Left lung (tissue), 10 donors: ENCODE results near the gene TYRP1. TPM values are rescaled to one million over a fixed set of nuclear protein-coding genes. Genes with fewer than 3 reads are reported as not detected.

Experiments used
- ATAC-seq: fragments of 200-7000 bp; cut with Tn5 transposase; one replicate; pipeline ENCODE4 v1.9.1; 2020; ENCODE audit warnings: moderate library complexity
- DNase-seq, 4 donors: peaks; one replicate each; pipeline ENCODE4 v3.0.0-alpha.2; 2013 to 2020
- H3K27ac ChIP-seq, 2 donors: fragments of 200-600 bp; sonication (generic) in 1 of 2; one replicate each; pipeline versions ENCODE4 v1.5.0 to v1.8.0; 2020 to 2021
- H3K27me3 ChIP-seq, 2 donors: fragments of 200-600 bp; sonication (generic) in 1 of 2; one replicate each; pipeline versions ENCODE4 v1.5.0 to v1.8.0; 2020 to 2021
- H3K36me3 ChIP-seq, 2 donors: fragments of 200-600 bp; sonication (generic) in 1 of 2; one replicate each; pipeline versions ENCODE4 v1.5.0 to v1.8.0; 2020 to 2021
- H3K4me1 ChIP-seq, 2 donors: fragments of 200-600 bp; one replicate each; pipeline ENCODE4 v1.8.0; 2021
- H3K4me3 ChIP-seq, 2 donors: fragments of 200-600 bp; sonication (generic) in 1 of 2; one replicate each; pipeline versions ENCODE4 v1.5.0 to v1.8.0; 2020 to 2021; ENCODE audit warnings: mild to moderate bottlenecking in 1 of 2
- H3K9me3 ChIP-seq, 2 donors: fragments of 200-600 bp; sonication (generic) in 1 of 2; one replicate each; pipeline versions ENCODE4 v1.5.0 to v1.8.0; 2020 to 2021
- intact Hi-C, 2 donors: fragments of 100-400 bp; cut with DNase I; formaldehyde crosslinking; loops; one replicate each; pipeline versions ENCODE4 v1.11.2 to v1.14.2; 2022
- polyA plus RNA-seq, 6 donors: library from polyadenylated mRNA; unstranded; fragments of 120-200 nt; gene quantifications; one replicate each; pipeline ENCODE4 v1.2.1, GENCODE V29; 2013; ENCODE audit not compliant: insufficient read length in 6 of 6
- total RNA-seq, 2 donors: library from RNA; stranded (reverse); fragmentation: NEBNext Ultra II Directional; extraction: Animal tissue kit (Norgen Biotek cat#: 25700); gene quantifications; one replicate each; pipeline ENCODE4 v1.2.1, GENCODE V29; 2021
- TF ChIP-seq, protein P1 (sequence below), 2 donors: fragments of 200-600 bp; sonication (generic) in 1 of 2; IDR thresholded peaks; one replicate each; pipeline versions ENCODE4 v1.5.0 to v1.8.0; 2021; ENCODE audit warnings: antibody characterized with exemption in 2 of 2
- donor health status: DM: no; HTN: yes; CAD: no.
- donor health status: DM: no; HTN: no; CAD: no.

TYRP1 gene
- total and polyA plus RNA-seq, 8 donors: 3.1 to 10.9 (median 8.0) TPM

DNA sequence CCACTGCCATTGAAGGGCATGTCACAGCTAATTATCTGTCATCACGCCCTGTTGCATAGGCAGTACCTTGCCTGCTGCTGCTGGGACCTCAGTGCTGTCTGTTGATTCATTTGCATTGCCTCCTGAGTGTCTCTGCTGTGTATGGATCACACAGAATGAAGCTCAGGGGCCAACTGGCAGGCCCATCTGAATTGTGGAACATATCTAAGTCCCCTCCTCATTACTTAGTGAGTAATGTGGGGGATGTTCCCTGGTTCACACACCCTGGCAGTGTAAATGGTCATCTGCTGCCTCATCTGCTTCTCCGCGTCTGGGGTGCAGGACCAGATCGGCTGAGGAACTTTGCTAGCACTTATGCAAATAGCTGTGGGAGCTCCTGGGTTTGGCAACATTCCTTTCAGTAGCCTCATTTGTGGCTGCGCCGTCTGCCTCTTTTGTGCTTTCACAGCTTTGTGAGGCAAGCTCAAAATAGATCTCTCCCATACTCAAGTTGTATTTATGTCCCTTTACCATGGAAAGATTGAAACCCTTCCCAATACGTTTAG, 25.4 kb downstream of the TYRP1 start:
- TF ChIP-seq, protein P1, sequence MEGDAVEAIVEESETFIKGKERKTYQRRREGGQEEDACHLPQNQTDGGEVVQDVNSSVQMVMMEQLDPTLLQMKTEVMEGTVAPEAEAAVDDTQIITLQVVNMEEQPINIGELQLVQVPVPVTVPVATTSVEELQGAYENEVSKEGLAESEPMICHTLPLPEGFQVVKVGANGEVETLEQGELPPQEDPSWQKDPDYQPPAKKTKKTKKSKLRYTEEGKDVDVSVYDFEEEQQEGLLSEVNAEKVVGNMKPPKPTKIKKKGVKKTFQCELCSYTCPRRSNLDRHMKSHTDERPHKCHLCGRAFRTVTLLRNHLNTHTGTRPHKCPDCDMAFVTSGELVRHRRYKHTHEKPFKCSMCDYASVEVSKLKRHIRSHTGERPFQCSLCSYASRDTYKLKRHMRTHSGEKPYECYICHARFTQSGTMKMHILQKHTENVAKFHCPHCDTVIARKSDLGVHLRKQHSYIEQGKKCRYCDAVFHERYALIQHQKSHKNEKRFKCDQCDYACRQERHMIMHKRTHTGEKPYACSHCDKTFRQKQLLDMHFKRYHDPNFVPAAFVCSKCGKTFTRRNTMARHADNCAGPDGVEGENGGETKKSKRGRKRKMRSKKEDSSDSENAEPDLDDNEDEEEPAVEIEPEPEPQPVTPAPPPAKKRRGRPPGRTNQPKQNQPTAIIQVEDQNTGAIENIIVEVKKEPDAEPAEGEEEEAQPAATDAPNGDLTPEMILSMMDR (IDR thresholded peaks at IDR 0.05): no peak
- Histone ChIP-seq H3K36me3 (no peaks in the 10 kb centered on the region), H3K27ac (no peak overlapping the region), H3K4me3 (no peak overlapping the region), H3K4me1 (no peaks in the 10 kb centered on the region), H3K9me3 (no peaks in the 10 kb centered on the region), H3K27me3 (no peaks in the 10 kb centered on the region)
- peak in 2 of 4 donors; percentile 31 to 35 for DNase-seq
- intact Hi-C loops: no loop called here
- peak; percentile 68 for ATAC-seq

DNA sequence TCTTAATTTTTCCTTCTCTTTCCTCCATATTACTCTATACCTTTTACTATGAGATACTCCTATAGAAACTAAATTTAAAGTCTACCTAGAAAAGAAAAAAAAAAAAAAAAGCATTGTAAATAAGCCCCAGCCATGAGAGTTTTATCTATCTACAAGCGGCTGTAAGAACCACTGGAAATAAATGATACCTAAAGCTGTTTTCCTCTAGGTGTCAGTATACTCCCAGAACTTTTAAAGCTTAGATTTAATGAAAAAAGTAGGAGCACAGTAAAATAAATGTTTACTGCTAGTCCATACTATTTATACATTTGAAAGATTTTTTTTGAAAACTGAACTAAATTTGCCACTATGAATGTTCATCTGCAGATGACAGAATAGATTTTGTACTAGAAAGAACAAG, 26.2 kb downstream of the TYRP1 start:
- TF ChIP-seq, protein P1 (IDR thresholded peaks at IDR 0.05): no peak
- DNase-seq: peak in 1 of 4 donors; percentile 51
- H3K9me3 ChIP-seq: no peaks in the 10 kb centered on the region
- H3K36me3 ChIP-seq: no peaks in the 10 kb centered on the region
- H3K27me3 ChIP-seq: no peaks in the 10 kb centered on the region
- no peak overlapping the region for H3K27ac ChIP-seq
- intact Hi-C loops: no loop called here
- ATAC-seq: peak; percentile 75
- no peaks in the 10 kb centered on the region for H3K4me1 ChIP-seq
- no peak overlapping the region for H3K4me3 ChIP-seq

DNA sequence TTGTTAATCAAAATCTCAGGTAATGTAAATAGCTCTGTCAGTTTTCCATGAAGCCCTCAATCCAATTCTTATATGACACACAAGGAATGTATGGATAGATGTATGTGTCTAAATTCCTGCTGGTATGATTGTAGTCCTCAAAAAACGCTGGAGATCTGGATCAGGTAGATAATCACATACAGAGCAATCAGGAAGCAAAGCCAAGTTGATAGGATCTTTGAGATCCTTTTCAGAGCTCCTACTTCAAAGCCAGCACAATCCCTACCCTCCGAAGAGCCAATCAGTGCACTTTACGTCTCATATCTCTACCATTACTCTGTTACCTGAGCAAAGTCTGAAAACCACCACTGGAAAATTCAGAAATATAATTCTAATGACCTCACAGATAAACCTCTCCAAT, 27.4 kb downstream of the TYRP1 start:
- Histone ChIP-seq H3K27ac (no peak overlapping the region), H3K4me1 (no peaks in the 10 kb centered on the region), H3K4me3 (no peak overlapping the region), H3K27me3 (no peaks in the 10 kb centered on the region), H3K9me3 (no peaks in the 10 kb centered on the region), H3K36me3 (no peaks in the 10 kb centered on the region)
- ATAC-seq (no peak), DNase-seq (no peak)
- TF ChIP-seq, protein P1 (IDR thresholded peaks at IDR 0.05): no peak
- intact Hi-C loops: loop anchor here in 1 of 2 donors (5.0 to 10.0 kb wide), 2 partner anchors 164 to 367 kb away; no protein-coding TSS in a partner anchor

DNA sequence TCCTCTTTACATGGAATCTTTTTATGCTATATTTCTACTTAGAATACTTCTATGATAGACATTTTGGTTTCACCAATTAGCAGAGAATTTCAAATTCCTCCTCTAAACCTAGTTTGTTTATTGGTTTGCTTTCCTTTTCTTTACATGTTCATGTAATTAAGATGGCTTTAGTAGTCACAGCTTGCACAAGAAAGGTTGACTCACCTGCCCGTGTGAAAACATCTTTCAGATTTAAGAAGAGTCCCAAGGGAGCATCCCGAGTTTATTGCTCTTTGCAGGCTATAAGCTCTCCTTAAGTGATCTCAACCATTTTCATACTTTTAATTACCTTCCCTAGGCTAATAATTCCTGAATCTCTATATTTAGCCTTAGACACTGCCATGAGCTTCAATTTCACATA, 28.9 kb downstream of the TYRP1 start:
- intact Hi-C loops: loop anchor here in 1 of 2 donors (5.0 to 10.0 kb wide), 2 partner anchors 163 to 365 kb away; no protein-coding TSS in a partner anchor
- Histone ChIP-seq H3K9me3 (no peaks in the 10 kb centered on the region), H3K27me3 (no peaks in the 10 kb centered on the region), H3K4me1 (no peaks in the 10 kb centered on the region), H3K36me3 (no peaks in the 10 kb centered on the region), H3K4me3 (no peak overlapping the region), H3K27ac (no peak overlapping the region)
- DNase-seq: no peak
- TF ChIP-seq, protein P1 (IDR thresholded peaks at IDR 0.05): no peak
- ATAC-seq: no peak

DNA sequence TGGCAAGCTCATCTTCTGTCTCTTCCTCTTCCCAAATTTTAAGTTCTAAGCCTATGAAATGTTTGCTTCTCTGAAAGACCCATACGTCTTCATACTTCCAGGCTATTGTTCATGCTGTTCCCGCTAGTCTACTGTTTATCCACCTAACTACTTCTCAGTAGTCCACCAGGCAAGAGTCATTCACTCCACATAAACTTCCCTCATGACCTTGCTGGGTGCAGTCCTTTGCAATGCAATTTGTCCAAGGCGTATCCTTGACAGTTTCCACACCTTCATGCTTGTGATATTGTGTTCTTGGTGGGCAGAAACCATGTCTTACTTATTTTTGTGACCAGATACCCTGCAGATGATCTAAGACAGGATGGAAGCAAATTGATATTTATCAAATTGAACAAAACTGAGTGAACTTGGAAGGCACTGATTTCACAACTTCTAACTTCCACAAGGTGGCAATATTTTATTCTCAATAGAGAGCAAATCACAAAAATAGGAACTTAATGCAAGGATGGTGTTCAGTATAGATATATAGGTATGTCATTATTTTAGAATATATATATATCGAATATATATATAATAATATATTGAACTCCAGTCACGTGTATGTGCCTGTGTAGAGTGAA, 30.3 kb downstream of the TYRP1 start:
- DNase-seq (no peak), ATAC-seq (peak; percentile 60)
- Histone ChIP-seq H3K4me3 (no peak overlapping the region), H3K4me1 (no peaks in the 10 kb centered on the region), H3K27me3 (no peaks in the 10 kb centered on the region), H3K36me3 (no peaks in the 10 kb centered on the region), H3K9me3 (no peaks in the 10 kb centered on the region), H3K27ac (no peak overlapping the region)
- TF ChIP-seq, protein P1 (IDR thresholded peaks at IDR 0.05): peak; percentile 17 to 43
- intact Hi-C loops: loop anchor here in 1 of 2 donors (5.0 to 10.0 kb wide), 2 partner anchors 161 to 364 kb away; no protein-coding TSS in a partner anchor
